ENCODE results near the gene SERBP1.
"Not testable (repeated sequence)": the region's sequence is repeated elsewhere in the genome, so short reads cannot be mapped to it uniquely, and the experiment has no call there.

Gene SERBP1

GRCh38 chr1:67440339-67440738, 10.1 kb upstream of the SERBP1 start:
- DNase-seq (ENCODE audit: low read depth in 3 of 3): no peak

- DNase-seq (ENCODE audit: low read depth in 3 of 3): no peak
These were observed 9.3 kb upstream of the SERBP1 start for GRCh38 chr1:67439277-67440029.

GRCh38 chr1:67437961-67438360, 7.8 kb upstream of the SERBP1 start:
- DNase-seq (ENCODE audit: low read depth in 3 of 3): no peak

- DNase-seq (ENCODE audit: low read depth in 3 of 3): no peak
These were observed 6.4 kb upstream of the SERBP1 start for GRCh38 chr1:67436511-67437055.

- no peak for DNase-seq (ENCODE audit: low read depth in 3 of 3)
These were observed 4.3 kb upstream of the SERBP1 start for GRCh38 chr1:67434491-67434890.

GRCh38 chr1:67433837-67434236, 3.6 kb upstream of the SERBP1 start:
- DNase-seq (ENCODE audit: low read depth in 3 of 3): no peak

- DNase-seq (ENCODE audit: low read depth in 3 of 3): no peak
These were observed 2.5 kb upstream of the SERBP1 start for GRCh38 chr1:67432745-67433144.

GRCh38 chr1:67431869-67432578, 1.8 kb upstream of the SERBP1 start:
- no peak for DNase-seq (ENCODE audit: low read depth in 3 of 3)

GRCh38 chr1:67431156-67431765, 1.1 kb upstream of the SERBP1 start:
- DNase-seq (ENCODE audit: low read depth in 3 of 3): no peak

GRCh38 chr1:67429528-67430357, 459 bp downstream of the SERBP1 start:
- DNase-seq (ENCODE audit: low read depth in 3 of 3): peak; percentile 16 to 31 (median 17)

- peak; percentile 40 to 50 (median 48) for DNase-seq (ENCODE audit: low read depth in 3 of 3)
These were observed 1.1 kb downstream of the SERBP1 start for GRCh38 chr1:67429011-67429527.

- DNase-seq (ENCODE audit: low read depth in 3 of 3): no peak
These were observed 2.3 kb downstream of the SERBP1 start for GRCh38 chr1:67427947-67428346.

GRCh38 chr1:67427465-67427864, 2.7 kb downstream of the SERBP1 start:
- no peak for DNase-seq (ENCODE audit: low read depth in 3 of 3)

GRCh38 chr1:67420835-67421492, 9.2 kb downstream of the SERBP1 start:
- DNase-seq (ENCODE audit: low read depth in 3 of 3): no peak

- no peak for DNase-seq (ENCODE audit: low read depth in 3 of 3)
These were observed 11.2 kb downstream of the SERBP1 start for GRCh38 chr1:67418839-67419586.

GRCh38 chr1:67417733-67418132, 12.5 kb downstream of the SERBP1 start:
- not testable (repeated sequence) for DNase-seq (ENCODE audit: low read depth in 3 of 3)

- DNase-seq (ENCODE audit: low read depth in 3 of 3): no peak
These were observed 15.2 kb downstream of the SERBP1 start for GRCh38 chr1:67415041-67415440.

GRCh38 chr1:67414574-67414973, 15.6 kb downstream of the SERBP1 start:
- DNase-seq (ENCODE audit: low read depth in 3 of 3): no peak

- not testable (repeated sequence) for DNase-seq (ENCODE audit: low read depth in 3 of 3)
These were observed 17.1 kb downstream of the SERBP1 start for GRCh38 chr1:67413101-67413500.

GRCh38 chr1:67408148-67408547, 22.1 kb downstream of the SERBP1 start:
- no peak for DNase-seq (ENCODE audit: low read depth in 3 of 3)

Data from stimulated activated CD4-positive, alpha-beta T cell treated with anti-CD3 and anti-CD28 coated beads, TNF-alpha, amount 100 ng/mL, for 24 hours (primary cell).